H9 (cell line): ENCODE data around the gene MAP3K7. TPM values are rescaled to one million over a fixed set of nuclear protein-coding genes. Genes with fewer than 3 reads are reported as not detected.

ENCODE experiments used
- DNase-seq: peaks from one replicate; pipeline ENCODE4 v3.0.0-alpha.2; 2017
- H2AFZ ChIP-seq: one replicate; pipeline ENCODE4 v1.6.1; 2013; ENCODE audit warnings: mild to moderate bottlenecking, low read length, control low read depth, moderate library complexity
- H2AK5ac ChIP-seq: 2 replicates; pipeline ENCODE4 v1.6.1; 2013; ENCODE audit warnings: low read length, control low read depth, mixed read lengths; ENCODE audit not compliant: insufficient read length
- H2BK120ac ChIP-seq: one replicate; pipeline ENCODE4 v1.6.1; 2013; ENCODE audit warnings: low read depth, mild to moderate bottlenecking, low read length, control low read depth, inconsistent platforms; ENCODE audit not compliant: poor library complexity, severe bottlenecking
- H2BK12ac ChIP-seq: 2 replicates; pipeline ENCODE4 v1.6.1; 2013; ENCODE audit warnings: low read length, control low read depth, mixed read lengths, low read depth; ENCODE audit not compliant: insufficient read length
- H2BK15ac ChIP-seq: 2 replicates; pipeline ENCODE4 v1.6.1; 2013; ENCODE audit warnings: low read depth, low read length, control low read depth
- H2BK20ac ChIP-seq: one replicate; pipeline ENCODE4 v1.6.1; 2013; ENCODE audit warnings: low read depth, mild to moderate bottlenecking, low read length, control low read depth, inconsistent platforms; ENCODE audit not compliant: poor library complexity, severe bottlenecking
- H2BK5ac ChIP-seq: 2 replicates; pipeline ENCODE4 v1.6.1; 2013; ENCODE audit warnings: low read length, control low read depth, mixed read lengths; ENCODE audit not compliant: insufficient read length
- H3K14ac ChIP-seq: 2 replicates; pipeline ENCODE4 v1.6.1; 2013; ENCODE audit warnings: low read length, control low read depth; ENCODE audit not compliant: insufficient read depth
- H3K18ac ChIP-seq: 2 replicates; pipeline ENCODE4 v1.6.1; 2013; ENCODE audit warnings: low read depth, mild to moderate bottlenecking, mixed read lengths, low read length, control low read depth; ENCODE audit not compliant: insufficient read length
- H3K23ac ChIP-seq: 2 replicates; pipeline ENCODE4 v1.6.1; 2013; ENCODE audit warnings: low read length, control low read depth, mixed read lengths, low read depth; ENCODE audit not compliant: insufficient read length
- H3K23me2 ChIP-seq: 2 replicates; pipeline ENCODE4 v1.6.1; 2013; ENCODE audit warnings: low read depth, mild to moderate bottlenecking, mixed read lengths, low read length, control low read depth; ENCODE audit not compliant: insufficient read length, poor library complexity, severe bottlenecking
- H3K27ac ChIP-seq: 2 replicates; pipeline ENCODE4 v1.5.1; 2013; ENCODE audit warnings: low read length, control low read depth, mixed read lengths, low read depth; ENCODE audit not compliant: insufficient read length
- H3K27me3 ChIP-seq: 2 replicates; pipeline ENCODE4 v1.6.1; 2013; ENCODE audit warnings: low read length, control low read depth, inconsistent platforms; ENCODE audit not compliant: insufficient read depth
- H3K4ac ChIP-seq: 2 replicates; pipeline ENCODE4 v1.6.1; 2013; ENCODE audit warnings: low read depth, mild to moderate bottlenecking, control low read depth, inconsistent platforms, low read length, moderate library complexity
- H3K4me1 ChIP-seq: 2 replicates; pipeline ENCODE4 v1.6.1; 2013; ENCODE audit warnings: low read length, control low read depth, inconsistent platforms; ENCODE audit not compliant: insufficient read depth
- H3K4me2 ChIP-seq: 2 replicates; pipeline ENCODE4 v1.6.1; 2013; ENCODE audit warnings: low read length, control low read depth, mixed read lengths; ENCODE audit not compliant: insufficient read length, insufficient read depth
- H3K56ac ChIP-seq: 2 replicates; pipeline ENCODE4 v1.6.1; 2013; ENCODE audit warnings: low read depth, mild to moderate bottlenecking, mixed read lengths, low read length, control low read depth; ENCODE audit not compliant: insufficient read length
- H3K79me1 ChIP-seq: 2 replicates; pipeline ENCODE4 v1.6.1; 2013; ENCODE audit warnings: low read depth, mild to moderate bottlenecking, moderate library complexity, low read length, control low read depth, inconsistent platforms; ENCODE audit not compliant: insufficient read depth, poor library complexity, severe bottlenecking
- H3K79me2 ChIP-seq: 2 replicates; pipeline ENCODE4 v1.6.1; 2013; ENCODE audit warnings: low read length, control low read depth, inconsistent platforms; ENCODE audit not compliant: insufficient read depth
- H3K9ac ChIP-seq: 2 replicates; pipeline ENCODE4 v1.6.1; 2013; ENCODE audit warnings: low read length, control low read depth, mixed read lengths; ENCODE audit not compliant: insufficient read length; ENCODE audit errors: extremely low read depth
- H3K9me3 ChIP-seq: one replicate; pipeline ENCODE4 v1.6.1; 2013; ENCODE audit warnings: low read depth, low read length, inconsistent platforms; ENCODE audit not compliant: control insufficient read depth
- H3T11ph ChIP-seq: one replicate; pipeline ENCODE4 v1.6.1; 2013; ENCODE audit warnings: mild to moderate bottlenecking, low read length, control low read depth, inconsistent platforms
- H4K20me1 ChIP-seq: one replicate; pipeline ENCODE4 v1.6.1; 2013; ENCODE audit not compliant: control insufficient read depth, insufficient read length, insufficient read depth
- H4K5ac ChIP-seq: 2 replicates; pipeline ENCODE4 v1.6.1; 2013; ENCODE audit warnings: low read depth, mild to moderate bottlenecking, mixed read lengths, low read length, control low read depth; ENCODE audit not compliant: insufficient read length
- H4K8ac ChIP-seq: replicated peaks from 2 replicates; pipeline ENCODE4 v1.6.1; 2013; ENCODE audit warnings: low read length, control low read depth, mixed read lengths, low read depth; ENCODE audit not compliant: insufficient read length
- H4K91ac ChIP-seq: 2 replicates; pipeline ENCODE4 v1.6.1; 2013; ENCODE audit warnings: low read depth, mild to moderate bottlenecking, moderate library complexity, mixed read lengths, low read length, control low read depth; ENCODE audit not compliant: insufficient read length
- H3K27ac Mint-ChIP-seq, 3 experiments: 2 replicates in 2 of 3; 3 replicates in 1 of 3; pipeline ENCODE4 v1.8.0; 2020 to 2021; ENCODE audit warnings: mixed read lengths in 3 of 3, mild to moderate bottlenecking in 1 of 3, moderate library complexity in 1 of 3
- H3K27me3 Mint-ChIP-seq: 2 replicates; pipeline ENCODE4 v1.8.0; 2021; ENCODE audit warnings: low read depth, mild to moderate bottlenecking, moderate library complexity, mixed read lengths
- H3K36me3 Mint-ChIP-seq, 3 experiments: 2 replicates in 2 of 3; 3 replicates in 1 of 3; pipeline ENCODE4 v1.8.0; 2020 to 2021; ENCODE audit warnings: low read depth in 3 of 3, mixed read lengths in 3 of 3; ENCODE audit not compliant: insufficient read depth in 1 of 3
- H3K4me1 Mint-ChIP-seq, 2 experiments: 2 replicates each; pipeline ENCODE4 v1.8.0; 2020; ENCODE audit warnings: mixed read lengths in 2 of 2
- H3K4me3 Mint-ChIP-seq, 2 experiments: 2 replicates in 1 of 2; 3 replicates in 1 of 2; pipeline ENCODE4 v1.8.0; 2020 to 2021; ENCODE audit warnings: mild to moderate bottlenecking in 2 of 2, mixed read lengths in 2 of 2, moderate library complexity in 1 of 2
- H3K9me3 Mint-ChIP-seq, 2 experiments: 2 replicates in 1 of 2; 3 replicates in 1 of 2; pipeline ENCODE4 v1.8.0; 2020; ENCODE audit warnings: mild to moderate bottlenecking in 2 of 2, mixed read lengths in 2 of 2, moderate library complexity in 1 of 2
- WGBS: extraction: QIAGEN DNeasy Blood & Tissue Kit; methylation state at CpG from one replicate; pipeline ENCODE4 v1.1.7; 2013; ENCODE audit warnings: missing lambda C conversion rate, low lambda C conversion rate, mixed read lengths; ENCODE audit not compliant: insufficient read length; ENCODE audit errors: extremely low coverage; 5-methylcytosine and 5-hydroxymethylcytosine counted together
- total RNA-seq: library from RNA; stranded (reverse); gene quantifications from 2 replicates; pipeline ENCODE4 v1.2.1, GENCODE V29; 2021
- TF ChIP-seq, protein P1 (sequence below): fragments of 200-600 bp; sonication (generic); conservative IDR thresholded peaks from 3 replicates; pipeline ENCODE4 v1.8.0; 2021; ENCODE audit warnings: antibody characterized with exemption, mild to moderate bottlenecking

The MAP3K7 gene
- total RNA-seq, 1 experiment from 2014 or later = 31.3 TPM

DNA sequence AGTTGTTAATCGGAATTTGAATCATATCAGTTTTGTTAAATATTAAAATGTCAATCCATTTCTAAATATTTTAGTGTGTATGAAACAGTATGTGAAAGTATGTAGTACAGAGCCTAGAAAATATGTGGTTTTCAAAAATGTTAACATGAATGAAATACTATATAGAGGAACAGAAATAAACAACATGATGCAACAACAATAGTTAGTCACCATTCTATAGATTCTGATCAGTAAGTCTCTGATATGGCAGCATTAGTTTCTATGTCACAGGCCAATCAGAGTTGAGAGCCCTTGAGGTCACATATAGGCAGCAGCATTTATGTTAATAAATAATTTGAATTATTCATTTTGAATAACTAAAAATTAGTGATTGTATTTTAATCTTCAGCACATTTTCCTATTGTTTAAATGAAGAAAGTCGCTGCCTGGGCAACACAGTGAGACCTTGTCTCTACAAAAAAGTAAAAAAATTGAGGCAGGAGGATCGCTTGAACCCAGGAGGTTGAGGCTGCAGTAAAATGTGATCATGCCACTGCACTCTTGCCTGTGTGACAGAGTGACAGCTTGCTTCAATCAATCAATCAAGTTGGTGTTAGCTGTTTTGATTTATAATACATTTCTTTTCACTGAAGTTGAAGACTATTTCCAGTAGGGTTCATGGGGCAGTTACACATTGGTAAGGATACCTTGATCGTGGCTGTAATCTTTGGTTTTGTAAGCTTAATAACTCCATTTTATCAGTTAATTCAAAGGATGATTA is 11.5 kb upstream of the MAP3K7 start:
- no peaks in the 10 kb centered on the region for H3K27me3 ChIP-seq
- H3K79me1 ChIP-seq = no peaks in the 10 kb centered on the region
- no peak overlapping the region for H3K4me2 ChIP-seq
- H2BK12ac ChIP-seq = no peak overlapping the region
- H3K56ac ChIP-seq = no peak overlapping the region
- no peak overlapping the region for H3K23ac ChIP-seq
- no peaks in the 10 kb centered on the region for H3K36me3 Mint-ChIP-seq
- WGBS = no CpG with 5 or more reads among the region's 4 CpGs
- H3T11ph ChIP-seq = no peak overlapping the region
- no peak overlapping the region for H2BK120ac ChIP-seq
- H2BK15ac ChIP-seq = no peak overlapping the region
- H2AK5ac ChIP-seq = no peak overlapping the region
- H3K9me3 Mint-ChIP-seq = no peaks in the 10 kb centered on the region
- no peak overlapping the region for H3K4ac ChIP-seq
- peaks cover 7 to 8% of the 10 kb centered on the region in 2 experiments for H3K4me1 Mint-ChIP-seq
- H2BK20ac ChIP-seq = no peak overlapping the region
- H4K8ac ChIP-seq = no peak overlapping the region
- no peak overlapping the region for H3K27ac Mint-ChIP-seq
- no peaks in the 10 kb centered on the region for H3K23me2 ChIP-seq
- H3K9me3 ChIP-seq = no peaks in the 10 kb centered on the region
- peaks cover 2% of the 10 kb centered on the region; the same call in 1 of the 2 replicates for H3K4me1 ChIP-seq
- H3K27me3 Mint-ChIP-seq = peaks cover 11% of the 10 kb centered on the region
- TF ChIP-seq, protein P1, sequence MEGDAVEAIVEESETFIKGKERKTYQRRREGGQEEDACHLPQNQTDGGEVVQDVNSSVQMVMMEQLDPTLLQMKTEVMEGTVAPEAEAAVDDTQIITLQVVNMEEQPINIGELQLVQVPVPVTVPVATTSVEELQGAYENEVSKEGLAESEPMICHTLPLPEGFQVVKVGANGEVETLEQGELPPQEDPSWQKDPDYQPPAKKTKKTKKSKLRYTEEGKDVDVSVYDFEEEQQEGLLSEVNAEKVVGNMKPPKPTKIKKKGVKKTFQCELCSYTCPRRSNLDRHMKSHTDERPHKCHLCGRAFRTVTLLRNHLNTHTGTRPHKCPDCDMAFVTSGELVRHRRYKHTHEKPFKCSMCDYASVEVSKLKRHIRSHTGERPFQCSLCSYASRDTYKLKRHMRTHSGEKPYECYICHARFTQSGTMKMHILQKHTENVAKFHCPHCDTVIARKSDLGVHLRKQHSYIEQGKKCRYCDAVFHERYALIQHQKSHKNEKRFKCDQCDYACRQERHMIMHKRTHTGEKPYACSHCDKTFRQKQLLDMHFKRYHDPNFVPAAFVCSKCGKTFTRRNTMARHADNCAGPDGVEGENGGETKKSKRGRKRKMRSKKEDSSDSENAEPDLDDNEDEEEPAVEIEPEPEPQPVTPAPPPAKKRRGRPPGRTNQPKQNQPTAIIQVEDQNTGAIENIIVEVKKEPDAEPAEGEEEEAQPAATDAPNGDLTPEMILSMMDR = no peak
- no peak overlapping the region for H3K27ac ChIP-seq
- H2BK5ac ChIP-seq = no peak overlapping the region
- H3K18ac ChIP-seq = no peak overlapping the region
- no peak overlapping the region for H3K14ac ChIP-seq
- no peak overlapping the region for H4K91ac ChIP-seq
- no peak overlapping the region for H2AFZ ChIP-seq
- H4K20me1 ChIP-seq = no peaks in the 10 kb centered on the region
- H3K79me2 ChIP-seq = no peaks in the 10 kb centered on the region
- no peak overlapping the region for H3K4me3 Mint-ChIP-seq
- H3K9ac ChIP-seq = no peak overlapping the region
- DNase-seq = no peak
- H4K5ac ChIP-seq = no peak overlapping the region
